GM18519 (cell line): ENCODE data around the gene AHNAK2.

ENCODE experiments used
- ATAC-seq: cut with Tn5 transposase; IDR thresholded peaks from one replicate; pipeline ENCODE4 v1.9.1; 2021; ENCODE audit warnings: mild to moderate bottlenecking, moderate library complexity; ENCODE audit not compliant: unreplicated experiment, low FRiP score

AHNAK2 gene

DNA sequence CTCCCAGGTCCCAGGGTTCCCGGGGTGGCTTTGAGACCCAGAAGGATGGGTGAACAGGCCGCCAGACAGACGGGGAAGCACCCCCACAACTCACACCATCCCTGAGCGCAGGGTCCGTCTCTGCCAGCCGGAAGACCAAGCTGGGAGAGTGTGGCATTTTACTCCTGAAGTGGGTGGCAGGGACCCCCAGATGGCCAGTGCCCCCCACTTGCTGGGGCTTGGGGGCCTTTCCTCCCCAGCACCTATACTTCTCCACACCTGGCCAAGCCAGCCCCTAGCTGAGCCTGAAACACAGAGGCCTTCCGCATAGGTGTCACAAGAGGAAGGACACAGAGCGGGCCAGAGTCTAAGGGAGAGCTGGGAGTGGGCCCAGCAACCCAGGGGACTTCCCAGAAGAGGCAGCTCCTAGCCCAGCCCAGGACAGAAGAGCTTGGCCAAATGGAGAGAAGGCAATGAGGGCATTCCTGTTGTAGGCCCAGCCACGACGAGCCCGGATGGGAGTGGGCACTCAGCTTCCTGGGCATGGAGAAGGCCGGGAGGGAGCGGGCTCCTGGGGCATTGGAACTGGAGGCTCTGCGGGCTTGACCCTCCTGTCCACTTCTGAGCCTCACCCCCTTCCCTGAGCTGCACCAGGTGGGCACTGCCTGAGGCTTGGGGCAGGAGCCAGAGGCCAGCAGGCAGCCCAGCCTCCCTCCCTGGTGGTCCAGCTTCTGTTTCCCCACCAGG, 3.3 kb downstream of the AHNAK2 start:
- ATAC-seq = no peak

DNA sequence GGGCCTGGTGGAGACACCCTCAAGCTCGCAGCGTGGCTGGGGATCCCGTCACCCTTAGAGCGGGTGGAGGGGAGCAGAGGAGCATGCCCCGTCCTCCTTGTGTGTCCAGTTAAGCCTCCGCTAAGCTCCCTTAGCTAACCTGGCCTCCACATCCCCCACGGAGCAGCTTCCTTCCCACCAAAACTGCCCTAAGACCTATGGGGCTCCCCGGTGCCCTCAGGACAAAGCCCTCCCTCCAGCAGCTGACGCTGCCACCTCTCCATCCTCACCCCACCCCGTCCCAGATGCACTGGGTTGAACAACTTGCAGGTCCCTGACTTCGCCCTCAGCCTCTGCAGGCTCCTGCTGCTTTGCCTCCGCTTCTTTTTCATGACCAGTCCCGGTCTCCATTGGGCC, 4.0 kb downstream of the AHNAK2 start:
- ATAC-seq = no peak

DNA sequence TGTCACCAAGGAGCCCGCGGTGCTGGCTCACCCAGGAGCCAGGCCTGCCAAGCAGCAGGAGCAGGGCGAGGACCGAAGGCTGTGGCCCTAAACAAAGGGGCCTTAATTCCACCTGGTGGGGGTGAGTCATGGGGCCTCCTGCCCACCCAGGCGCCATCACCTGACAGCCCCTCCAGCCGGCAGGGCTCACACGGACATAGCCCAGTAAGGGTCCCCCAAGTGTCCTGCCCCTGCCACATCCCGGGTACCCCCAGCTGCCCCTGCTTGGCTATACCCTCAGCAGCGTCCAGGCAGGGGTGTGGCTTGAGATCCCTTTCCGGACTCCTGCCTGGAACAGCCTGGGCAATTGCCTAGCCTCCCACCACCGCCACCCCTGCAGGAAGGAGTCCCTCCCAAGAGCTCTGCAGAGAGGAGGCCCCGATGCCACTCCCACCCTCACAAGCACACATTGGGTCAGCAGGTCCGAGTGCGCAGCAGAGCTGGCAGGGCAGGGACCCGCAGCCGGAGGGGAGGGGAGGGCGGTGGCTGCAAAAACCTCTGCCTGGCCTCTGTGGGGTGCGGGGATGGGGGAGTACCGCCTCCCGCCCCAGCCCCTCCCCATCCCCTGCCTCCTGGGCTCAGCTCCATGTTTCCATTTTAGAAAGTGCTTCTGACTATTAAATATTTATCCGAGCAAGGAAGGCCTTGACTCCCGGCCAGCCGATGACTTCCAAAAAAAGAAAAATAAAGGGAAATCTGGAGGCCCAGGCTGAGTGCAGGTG, 4.6 kb downstream of the AHNAK2 start:
- no peak for ATAC-seq

DNA sequence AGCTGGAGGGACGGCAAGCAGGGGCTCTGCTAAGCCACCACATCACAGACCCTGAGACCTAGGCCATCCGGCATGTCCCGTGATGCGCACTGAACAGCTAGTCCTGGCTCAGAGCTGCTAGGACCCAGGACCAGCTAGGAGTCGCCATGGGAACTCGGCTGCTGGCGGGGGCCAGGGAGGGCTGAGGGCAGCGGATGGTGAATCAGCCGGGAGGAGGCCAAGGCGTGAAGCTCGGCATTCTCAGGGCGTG, 5.1 kb downstream of the AHNAK2 start:
- no peak for ATAC-seq

DNA sequence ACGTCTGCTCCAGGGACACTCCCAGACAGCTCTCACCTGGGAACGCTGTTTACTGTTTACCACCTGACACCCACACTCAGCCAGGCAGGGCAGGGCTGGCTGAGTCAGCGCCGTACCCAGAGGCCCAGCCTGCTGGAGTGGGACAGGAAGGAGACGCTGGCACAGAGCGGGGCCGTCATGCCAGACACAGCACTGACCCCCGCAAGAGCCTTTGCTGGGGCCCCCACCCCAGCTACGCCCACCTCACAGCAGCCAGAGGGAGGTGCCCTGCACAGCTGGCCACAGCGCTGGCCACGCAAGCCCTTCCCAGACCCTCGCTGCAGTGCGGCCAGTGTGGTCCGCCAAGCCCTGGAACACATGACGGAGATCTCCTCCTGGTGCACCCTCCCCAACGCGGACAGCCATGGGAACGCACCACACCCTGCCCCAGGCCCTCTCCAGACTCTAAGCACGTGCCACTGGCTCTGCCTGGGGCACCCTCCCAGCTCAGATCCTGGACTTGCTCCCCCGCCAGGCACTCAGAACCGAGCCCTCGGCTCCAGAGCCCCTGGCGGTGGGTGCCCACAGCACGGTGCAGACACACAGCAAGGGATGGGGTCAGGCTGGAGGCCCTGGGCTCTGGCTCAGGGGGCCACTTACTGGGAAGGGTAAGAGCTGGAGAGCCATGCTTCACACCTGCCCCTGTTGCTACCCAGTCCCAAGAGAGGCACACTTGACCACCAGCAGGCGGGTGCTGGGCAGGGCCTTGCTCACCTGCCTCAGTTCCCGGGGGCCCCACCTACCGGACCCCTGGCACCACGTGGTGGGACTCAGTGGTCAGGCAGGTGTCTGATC, 5.7 kb downstream of the AHNAK2 start:
- no peak for ATAC-seq

DNA sequence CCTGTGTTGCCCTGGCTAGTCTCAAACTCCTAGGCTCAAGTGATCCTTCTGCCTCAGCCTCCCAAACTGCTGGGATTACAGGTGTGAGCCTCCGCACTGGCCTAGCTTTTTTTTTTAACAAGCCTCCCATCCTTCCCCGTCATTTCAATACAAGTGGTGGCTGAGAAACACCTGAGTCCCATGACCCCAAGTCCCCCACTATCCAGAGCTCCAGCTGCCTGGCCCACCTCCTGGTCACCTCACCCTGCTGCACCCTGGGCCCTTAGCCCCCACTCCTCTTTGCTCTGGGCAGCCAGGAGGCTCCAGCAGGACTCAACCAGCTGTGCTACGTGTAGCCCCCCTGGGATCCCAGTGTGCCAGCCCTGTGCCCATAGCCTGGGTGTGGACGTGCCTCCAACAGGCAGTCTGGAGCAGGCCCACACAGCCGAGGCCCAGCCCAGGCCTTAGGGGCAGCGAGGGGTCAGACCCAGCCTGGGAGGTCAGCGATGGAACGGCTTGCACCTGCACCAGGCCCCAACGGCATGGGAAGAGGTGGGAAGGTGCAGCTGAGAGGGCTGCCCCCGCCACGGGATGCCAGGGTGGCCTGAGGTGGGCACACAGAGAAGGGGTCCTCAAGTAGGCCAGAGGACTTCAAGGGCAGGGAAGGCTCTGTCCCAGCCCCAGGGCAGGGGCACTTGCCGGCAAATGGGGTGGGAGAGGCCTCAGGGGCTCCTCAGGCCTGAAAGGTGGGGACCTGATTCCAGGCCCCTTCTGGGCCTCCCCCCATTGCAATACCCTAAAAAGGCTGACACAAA, 6.5 kb downstream of the AHNAK2 start:
- no peak for ATAC-seq

DNA sequence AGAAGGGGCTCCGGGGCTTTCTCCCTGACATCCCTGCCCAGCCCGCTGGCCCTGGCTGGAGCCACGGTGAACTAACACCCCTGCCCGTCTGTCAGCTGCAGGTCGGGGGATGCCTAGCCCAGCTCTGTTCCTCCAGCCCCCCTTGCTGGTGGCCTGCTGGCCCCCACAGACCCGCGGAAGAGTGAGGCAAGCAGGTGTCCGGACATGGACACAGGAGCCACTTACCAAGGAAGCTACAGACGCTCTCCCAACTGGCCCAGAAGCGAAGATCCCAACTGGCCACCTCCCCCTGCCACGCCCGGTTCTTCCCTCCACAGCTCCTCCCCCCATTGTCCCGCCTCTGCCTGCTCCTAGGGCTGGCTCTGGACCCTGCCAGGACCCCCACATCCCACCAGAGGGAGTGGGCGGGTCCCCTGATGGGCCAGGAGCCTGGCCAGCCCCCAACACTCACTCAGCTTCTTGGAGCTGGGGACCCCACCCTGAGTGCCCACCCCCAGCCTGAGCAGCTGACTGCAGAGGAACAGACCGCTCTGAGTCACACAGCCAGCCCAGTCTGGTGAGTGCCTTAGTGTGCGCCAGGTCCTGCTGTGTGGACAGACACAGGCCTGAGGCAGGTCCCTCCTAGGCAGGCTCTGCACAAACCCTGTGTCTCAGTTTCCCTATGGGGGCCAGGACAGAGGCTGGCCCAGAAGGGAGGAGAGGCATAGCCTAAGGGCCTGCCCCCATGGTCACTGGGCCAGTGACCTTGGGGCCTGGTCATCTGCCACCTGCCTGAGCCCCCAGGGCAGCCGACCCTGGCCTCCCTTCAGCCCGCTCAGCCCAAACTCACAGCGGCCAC, 7.7 kb downstream of the AHNAK2 start:
- ATAC-seq = no peak

DNA sequence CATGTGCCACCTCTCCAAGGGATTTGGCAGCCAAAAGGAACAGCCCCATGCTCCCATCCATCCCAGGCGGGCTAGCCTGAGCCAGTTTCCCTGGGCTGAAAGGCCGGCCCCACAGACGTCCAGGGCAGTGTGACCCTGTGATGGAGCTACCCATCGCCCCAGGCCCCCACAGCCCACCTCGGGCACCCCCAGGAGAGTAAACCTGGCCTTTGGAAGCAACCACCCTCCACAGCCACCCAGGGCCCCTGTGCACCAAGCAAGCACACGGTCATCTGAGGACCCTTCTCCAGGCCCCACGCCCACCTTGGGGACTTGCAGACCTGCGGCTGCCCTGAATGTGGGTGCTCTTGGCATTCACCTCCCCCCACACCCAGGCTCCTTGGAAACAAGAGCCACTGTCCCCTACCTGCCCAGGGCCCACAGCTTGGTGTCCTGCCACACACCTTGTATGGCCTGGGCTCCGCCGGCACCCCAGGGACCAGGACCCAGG, 8.4 kb downstream of the AHNAK2 start:
- ATAC-seq = no peak

DNA sequence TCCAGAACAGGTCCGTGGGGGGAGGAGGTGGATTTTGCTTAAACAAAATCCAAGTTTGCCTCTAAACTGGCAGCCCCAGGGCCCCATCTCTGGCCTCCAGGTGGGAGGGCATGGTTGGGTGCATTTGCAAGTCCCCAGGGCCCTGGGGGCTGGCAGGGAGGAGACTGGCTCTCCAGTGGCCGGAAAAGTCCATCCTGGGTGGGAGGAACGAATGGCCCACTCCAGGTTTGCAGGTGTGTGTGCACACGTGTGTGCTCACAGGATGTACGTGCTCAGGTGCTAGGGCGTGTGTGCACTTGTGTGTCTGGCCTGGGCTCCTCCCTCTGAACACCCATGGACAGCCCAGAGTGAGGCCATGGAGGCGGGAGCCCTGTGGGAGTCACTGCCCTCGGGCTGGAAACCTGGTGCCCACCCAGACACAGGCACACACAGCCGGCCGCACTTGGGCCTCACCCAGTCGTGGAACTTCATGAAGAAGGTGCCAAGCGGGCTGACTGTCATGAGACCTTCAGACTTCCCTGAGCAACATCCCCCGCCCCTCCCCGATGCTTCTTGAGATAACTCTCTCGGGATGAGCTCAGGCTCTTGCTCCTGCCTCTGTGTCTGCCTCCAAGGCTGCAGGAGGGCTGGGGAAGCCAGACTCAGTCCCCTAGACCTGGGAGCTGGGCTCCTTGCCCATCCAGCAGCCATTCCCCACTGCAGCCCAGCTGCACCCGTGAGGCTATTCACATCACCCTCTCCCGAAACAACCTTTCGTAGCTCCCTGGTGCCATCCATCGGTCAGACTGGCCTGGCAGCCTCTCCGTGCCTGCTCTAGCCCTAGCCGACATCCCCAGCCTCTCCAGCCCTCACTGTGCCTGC, 9.4 kb downstream of the AHNAK2 start:
- ATAC-seq = no peak

DNA sequence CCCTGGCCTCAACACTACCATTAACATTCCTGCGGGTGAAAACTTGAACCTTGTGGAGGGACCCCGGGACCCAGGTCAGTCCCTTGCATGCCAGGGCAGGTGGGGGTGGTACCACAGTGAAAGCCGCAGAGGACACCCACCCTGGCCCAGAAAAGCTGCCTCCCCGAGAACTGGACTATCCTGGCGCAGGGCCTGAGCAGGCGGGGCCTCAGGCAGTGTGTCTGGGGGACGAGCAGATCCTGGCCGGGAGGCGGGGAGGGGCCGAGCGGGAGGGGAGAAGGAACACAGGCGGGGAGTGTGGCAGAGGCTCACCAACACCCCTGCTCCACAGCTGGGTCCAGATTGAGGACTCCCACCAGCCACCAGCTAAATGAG, 10.0 kb downstream of the AHNAK2 start:
- ATAC-seq = no peak

DNA sequence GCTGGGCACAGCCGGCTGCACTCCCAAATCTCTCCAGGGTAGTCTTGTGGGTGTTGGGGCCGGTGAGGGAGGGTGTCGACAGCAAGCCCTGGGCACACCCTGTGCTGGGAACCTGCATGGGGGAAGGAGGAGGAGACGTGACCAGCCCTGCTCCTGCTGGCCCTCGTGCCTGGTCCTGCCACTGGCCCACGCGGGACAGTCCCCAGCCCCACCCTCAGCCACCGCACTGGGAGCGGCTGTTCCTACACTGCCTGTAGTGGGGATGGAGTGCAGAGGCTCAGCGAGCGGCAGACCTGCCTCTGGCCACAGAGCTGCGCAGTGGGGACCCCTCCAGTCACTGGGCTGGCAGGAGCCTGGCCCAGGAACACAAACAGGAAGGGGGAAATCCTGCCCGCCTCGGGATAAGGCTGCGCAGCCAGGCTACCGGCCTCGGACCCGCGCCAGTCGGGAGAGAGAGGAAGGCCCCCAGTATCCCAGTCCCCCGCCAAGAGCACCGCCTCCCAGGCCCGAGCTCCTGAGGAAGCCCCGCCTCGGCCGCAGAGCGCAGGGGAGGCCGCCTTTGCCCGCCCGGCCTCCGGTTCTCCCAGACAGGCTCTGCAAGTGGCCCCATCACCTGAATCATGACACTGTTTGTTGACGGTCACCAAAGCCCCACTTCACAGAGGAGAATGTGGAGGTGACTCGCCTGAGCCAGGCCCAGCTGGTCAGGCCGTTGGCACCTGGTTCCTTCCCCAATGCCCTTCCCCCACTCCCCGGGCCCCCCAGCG, 10.6 kb downstream of the AHNAK2 start:
- no peak for ATAC-seq

DNA sequence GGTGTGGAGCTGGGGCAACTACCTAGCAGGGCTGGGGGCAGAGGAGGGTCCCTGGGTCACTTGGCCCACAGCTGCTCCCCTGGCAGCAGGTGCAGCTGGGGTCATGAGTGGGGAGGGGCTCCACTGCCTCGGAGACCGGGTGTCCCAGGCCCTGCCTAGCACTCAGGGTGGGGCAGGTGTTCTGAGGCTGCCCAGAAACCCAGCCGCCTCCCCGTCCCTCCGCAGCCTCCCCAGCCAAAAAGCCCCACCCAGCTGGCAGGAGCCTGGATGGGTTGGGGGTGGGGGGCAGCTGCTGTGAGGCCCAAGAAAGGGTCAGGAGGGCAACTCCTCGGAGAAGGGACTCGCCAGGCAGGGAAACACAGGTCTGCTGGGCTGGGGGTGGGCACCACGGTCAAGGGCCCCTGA, 11.2 kb downstream of the AHNAK2 start:
- no peak for ATAC-seq

DNA sequence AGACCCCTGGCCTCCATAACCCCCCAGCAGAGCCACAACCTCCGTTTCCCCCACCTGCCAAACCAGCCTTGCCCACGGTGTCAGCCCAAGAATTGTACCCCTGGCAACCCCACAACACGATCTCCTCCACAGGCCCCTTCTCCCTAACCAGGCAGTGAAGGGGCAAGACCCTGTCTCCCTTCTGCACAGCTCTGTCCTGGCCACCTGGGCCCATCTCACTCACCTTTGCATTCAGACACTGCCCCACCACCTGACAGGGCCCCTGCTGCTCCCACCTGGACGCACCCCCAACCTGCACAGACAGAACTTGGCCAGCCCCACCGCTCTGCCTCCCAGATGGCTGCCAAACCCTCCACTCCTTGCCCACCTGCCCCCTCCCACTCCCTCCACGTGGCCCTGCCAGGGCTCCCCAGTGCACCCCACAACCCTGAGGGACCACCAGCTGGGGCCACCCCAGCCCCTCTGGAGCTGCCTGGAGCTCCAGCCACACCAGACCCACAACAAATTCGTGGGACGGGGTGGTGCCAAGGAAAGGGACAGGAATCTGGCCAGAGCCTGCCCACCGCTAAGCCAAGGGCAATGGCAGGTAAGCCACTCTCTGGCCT, 11.8 kb downstream of the AHNAK2 start:
- ATAC-seq = no peak

DNA sequence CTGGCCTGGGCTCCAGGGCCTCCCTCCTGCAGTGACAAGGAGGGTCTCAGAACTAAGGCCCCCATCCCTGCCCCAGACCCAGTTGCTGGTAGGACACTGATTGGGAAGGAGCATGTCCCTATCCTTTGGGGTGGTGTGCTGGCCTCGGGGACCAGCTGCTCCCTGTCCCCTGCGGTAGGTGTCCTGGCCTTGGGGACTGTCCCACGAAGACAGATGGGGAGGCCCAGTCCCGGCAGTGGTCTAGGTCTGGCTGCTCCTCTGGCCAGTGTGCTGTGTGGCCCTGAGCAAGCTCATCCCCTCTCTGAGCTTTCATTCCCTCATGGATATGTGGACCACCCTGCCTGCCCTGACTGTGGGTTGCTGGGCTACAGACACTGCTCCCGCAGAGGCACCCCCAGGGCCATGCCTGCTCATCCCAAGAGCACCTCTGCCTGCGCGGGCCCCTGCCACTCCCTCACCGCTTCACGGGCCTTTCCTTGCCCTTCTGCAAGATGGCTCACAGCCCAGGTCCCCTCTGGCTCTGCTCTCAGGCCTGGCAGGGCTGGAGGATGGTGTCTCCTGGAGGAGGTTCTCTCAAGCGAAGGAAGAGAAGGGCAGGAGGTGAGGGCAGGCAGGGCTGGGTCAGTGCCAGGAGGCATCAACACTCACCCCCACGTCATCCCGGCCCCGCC, 12.5 kb downstream of the AHNAK2 start:
- ATAC-seq = no peak

DNA sequence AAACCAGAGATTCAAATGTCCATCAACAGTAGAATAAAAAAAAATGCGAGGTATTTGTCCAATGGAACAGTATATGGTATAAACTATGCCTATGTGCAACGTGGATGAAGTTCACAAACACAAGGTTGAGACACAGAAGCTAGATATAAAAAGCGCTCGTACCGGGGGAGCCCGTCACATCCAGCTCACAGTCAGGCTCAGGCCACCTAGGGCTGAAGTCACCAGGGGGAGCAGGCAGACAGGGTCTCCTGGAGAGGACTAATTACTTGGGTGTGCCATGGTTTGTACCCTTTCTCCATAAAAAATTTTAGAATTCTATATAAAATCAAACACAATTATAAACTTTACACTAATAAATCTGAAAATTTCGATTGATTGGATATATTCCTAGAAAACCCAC, 13.6 kb downstream of the AHNAK2 start:
- no peak for ATAC-seq

DNA sequence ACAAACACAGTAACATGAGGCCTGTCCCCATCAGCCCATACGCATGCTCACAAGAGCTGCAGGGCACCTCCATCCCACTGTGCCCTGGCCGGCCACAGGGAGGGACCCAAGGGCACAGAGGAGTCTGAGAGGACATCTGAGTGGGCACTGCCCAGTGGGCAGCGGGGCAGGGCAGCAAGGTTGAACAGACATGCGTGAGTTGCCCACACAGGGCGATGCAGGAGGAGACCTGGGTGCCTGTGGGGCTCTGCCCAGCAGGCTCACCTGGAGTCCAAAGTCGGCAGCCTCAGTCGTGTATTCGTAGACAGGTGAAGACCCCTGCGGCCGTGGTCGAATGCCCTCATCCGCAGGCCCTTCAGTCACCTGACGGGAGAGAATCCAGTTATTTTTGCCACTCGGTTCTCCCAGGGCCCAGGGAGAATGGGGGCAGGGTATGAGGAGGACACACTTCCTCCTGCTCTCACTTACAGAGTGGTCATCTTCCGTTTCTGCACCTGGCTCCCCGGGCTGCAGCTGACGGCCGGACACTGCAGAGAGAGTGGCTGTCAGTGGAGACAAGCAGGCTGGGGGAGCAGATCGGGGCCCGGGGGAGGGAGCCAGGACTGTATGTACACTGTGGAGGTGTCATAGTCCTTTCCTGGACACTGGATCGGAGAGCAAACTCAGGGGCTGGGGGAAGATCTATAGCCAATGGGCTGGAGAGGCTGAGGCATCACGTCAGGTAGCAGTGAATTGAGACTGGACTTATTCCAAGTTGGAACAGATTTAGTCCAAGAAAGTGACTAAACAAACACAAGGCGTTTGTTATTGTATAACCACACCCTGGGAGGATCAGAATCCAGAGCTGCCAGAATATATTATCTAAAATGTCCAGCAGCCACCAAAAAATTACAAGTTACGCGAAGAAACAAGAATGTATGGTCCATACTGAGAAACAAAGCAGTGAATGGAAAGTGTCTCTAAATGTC, 20.7 kb downstream of the AHNAK2 start:
- no peak for ATAC-seq
